ENCODE results near the gene DPPA2.

- TF ChIP-seq CTCF (conservative IDR thresholded peaks at IDR 0.05) (no peak), EZH2 (IDR thresholded peaks at IDR 0.05; ENCODE audit: low read depth) (no peak)
These were observed 15.4 kb upstream of the DPPA2 start for GRCh38 chr3:109331692-109332091.

All from PC-9 (cell line).